Astrocyte (in vitro differentiated cells and primary cell): ENCODE measurements around the gene DNASE1L3.

Source experiments
- EZH2 ChIP-seq: IDR thresholded peaks from 2 replicates; pipeline ENCODE4 v1.6.1; 2012; ENCODE audit warnings: mild to moderate bottlenecking, low read length, inconsistent platforms; ENCODE audit not compliant: insufficient read depth
- TF ChIP-seq, protein P1 (sequence below): IDR thresholded peaks from 2 replicates; pipeline ENCODE4 v1.5.1; 2011; ENCODE audit warnings: low read depth, mild to moderate bottlenecking, inconsistent platforms, low read length, moderate library complexity; ENCODE audit not compliant: insufficient read depth

DNA sequence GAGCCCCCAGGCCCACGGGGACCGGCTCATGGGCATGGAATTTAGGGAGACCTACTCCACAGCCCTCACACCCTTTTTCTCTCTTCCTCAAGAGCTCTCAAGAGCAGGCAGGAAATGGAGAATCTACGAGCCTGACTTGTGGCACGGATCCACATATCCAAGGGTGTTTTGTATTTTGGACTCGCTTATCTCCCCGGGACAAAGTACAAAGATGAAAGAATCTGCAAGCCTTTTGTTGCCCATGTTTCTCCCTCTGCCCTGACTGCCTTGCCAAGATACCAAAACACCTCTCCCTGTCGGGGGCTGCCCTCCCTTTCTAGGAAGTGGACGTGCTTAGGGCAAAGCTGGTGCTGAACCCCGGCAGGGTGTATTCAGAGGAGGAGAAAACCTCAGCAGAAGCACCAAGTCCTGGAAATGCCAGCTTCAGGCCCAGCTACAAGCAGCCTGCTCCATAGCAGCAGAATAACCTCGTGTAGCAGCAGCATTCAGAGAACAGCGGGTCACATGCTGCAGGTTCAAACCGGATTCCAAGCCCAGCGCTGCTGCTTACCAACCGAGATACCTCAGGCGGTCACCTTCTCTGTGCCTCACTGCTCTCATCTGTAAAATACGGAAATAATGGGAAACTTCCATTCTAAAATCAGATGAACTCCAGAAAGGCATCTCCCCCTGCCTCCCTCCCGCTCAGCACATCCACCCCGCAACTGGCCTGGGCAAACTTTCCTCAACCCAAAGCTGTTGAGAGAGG, 35.2 kb downstream of the DNASE1L3 start:
- TF ChIP-seq, protein P1, sequence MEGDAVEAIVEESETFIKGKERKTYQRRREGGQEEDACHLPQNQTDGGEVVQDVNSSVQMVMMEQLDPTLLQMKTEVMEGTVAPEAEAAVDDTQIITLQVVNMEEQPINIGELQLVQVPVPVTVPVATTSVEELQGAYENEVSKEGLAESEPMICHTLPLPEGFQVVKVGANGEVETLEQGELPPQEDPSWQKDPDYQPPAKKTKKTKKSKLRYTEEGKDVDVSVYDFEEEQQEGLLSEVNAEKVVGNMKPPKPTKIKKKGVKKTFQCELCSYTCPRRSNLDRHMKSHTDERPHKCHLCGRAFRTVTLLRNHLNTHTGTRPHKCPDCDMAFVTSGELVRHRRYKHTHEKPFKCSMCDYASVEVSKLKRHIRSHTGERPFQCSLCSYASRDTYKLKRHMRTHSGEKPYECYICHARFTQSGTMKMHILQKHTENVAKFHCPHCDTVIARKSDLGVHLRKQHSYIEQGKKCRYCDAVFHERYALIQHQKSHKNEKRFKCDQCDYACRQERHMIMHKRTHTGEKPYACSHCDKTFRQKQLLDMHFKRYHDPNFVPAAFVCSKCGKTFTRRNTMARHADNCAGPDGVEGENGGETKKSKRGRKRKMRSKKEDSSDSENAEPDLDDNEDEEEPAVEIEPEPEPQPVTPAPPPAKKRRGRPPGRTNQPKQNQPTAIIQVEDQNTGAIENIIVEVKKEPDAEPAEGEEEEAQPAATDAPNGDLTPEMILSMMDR: no peak
- TF ChIP-seq EZH2: no peak
